Measurements from ENCODE around the gene SRM. TPM values are rescaled to one million over a fixed set of nuclear protein-coding genes. Genes with fewer than 3 reads are reported as not detected.

Gene SRM
- total RNA-seq, 1 experiment from 2014 or later, result 150 TPM

DNA sequence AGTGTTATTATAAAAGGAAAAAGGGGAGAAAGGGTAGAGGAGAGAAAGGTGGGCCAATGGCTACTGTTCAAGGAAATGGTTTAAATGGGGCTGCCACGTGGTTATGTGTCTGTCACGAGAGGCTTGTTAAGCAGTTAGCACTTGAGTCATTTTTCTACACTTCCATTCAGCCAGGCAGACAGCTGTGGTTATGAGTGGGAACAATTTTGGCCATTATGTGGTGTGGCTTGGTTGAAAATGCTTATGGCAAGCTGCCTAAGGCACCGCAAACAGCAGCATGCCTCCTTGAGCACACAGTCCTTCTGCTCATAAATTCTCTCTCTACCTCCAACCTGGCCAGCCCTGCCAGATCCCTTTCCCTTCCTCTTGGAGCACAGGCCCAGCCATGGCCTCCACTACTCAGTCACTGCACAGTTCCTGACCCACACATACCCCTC is 3.2 kb upstream of the SRM start (continued):
- TF ChIP-seq YY1 (IDR thresholded peaks at IDR 0.05; ENCODE audit: extremely low read depth, insufficient replicate concordance, low read depth, low read length), result no peak
- TF ChIP-seq CTCF (IDR thresholded peaks at IDR 0.05 in 2 of 3, conservative IDR thresholded peaks at IDR 0.05 in 1 of 3; ENCODE audit: borderline replicate concordance in 1 of 3, insufficient read depth in 1 of 3, low read depth in 2 of 3, low read length in 2 of 3), result no peak
- no peak for TF ChIP-seq RAD21 (IDR thresholded peaks at IDR 0.05; ENCODE audit: low read depth)
- no peak for TF ChIP-seq EGR1 (IDR thresholded peaks at IDR 0.05; ENCODE audit: low read depth)
- TF ChIP-seq TCF7L2 (IDR thresholded peaks at IDR 0.05; ENCODE audit: borderline replicate concordance, extremely low read depth, insufficient read depth, insufficient read length), result no peak
- TF ChIP-seq EZH2 (IDR thresholded peaks at IDR 0.05), result no peak

GRCh38 chr1:11061652-11062365 is 2.0 kb upstream of the SRM start:
- POLR2A ChIA-PET, result no interaction called here
- no peak overlapping the region for H3K4me2 ChIP-seq (ENCODE audit: low read length)

More at GRCh38 chr1:11061652-11062365, 2.0 kb upstream of the SRM start:
- TF ChIP-seq ZFX (IDR thresholded peaks at IDR 0.05) (no peak), YY1 (IDR thresholded peaks at IDR 0.05; ENCODE audit: extremely low read depth, insufficient replicate concordance, low read depth, low read length) (no peak), ZNF274 (IDR thresholded peaks at IDR 0.05; ENCODE audit: low read depth, low read length) (no peak), JUND (IDR thresholded peaks at IDR 0.05) (no peak), CBX3 (IDR thresholded peaks at IDR 0.05; ENCODE audit: low read depth) (no peak), SIN3A (IDR thresholded peaks at IDR 0.05; ENCODE audit: low read depth) (no peak), EZH2 (IDR thresholded peaks at IDR 0.05) (no peak), FOSL1 (IDR thresholded peaks at IDR 0.05; ENCODE audit: low read depth) (no peak), POLR2A (IDR thresholded peaks at IDR 0.05; ENCODE audit: borderline replicate concordance, extremely low read depth, insufficient read depth, insufficient read length) (no peak)
- TF ChIP-seq, protein P1, sequence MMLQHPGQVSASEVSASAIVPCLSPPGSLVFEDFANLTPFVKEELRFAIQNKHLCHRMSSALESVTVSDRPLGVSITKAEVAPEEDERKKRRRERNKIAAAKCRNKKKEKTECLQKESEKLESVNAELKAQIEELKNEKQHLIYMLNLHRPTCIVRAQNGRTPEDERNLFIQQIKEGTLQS (IDR thresholded peaks at IDR 0.05), result no peak
- Histone ChIP-seq H3K9ac (ENCODE audit: low read length) (no peak overlapping the region), H3K4me1 (ENCODE audit: control insufficient read depth in 1 of 2, insufficient read depth in 2 of 2, low read length in 2 of 2) (peaks cover 6 to 25% of the 10 kb centered on the region in 2 experiments; a peak in 3 of 4 replicates), H3K9me3 (ENCODE audit: control insufficient read depth in 1 of 2, insufficient read depth in 1 of 2, low read depth in 1 of 2, low read length in 2 of 2) (no peaks in the 10 kb centered on the region), H3K79me2 (ENCODE audit: insufficient read depth, low read length) (peaks cover 37% of the 10 kb centered on the region), H2AFZ (ENCODE audit: low read depth, low read length, poor library complexity, severe bottlenecking) (no peak overlapping the region), H3K9me2 (ENCODE audit: insufficient read depth) (no peaks in the 10 kb centered on the region), H3K4me3 (replicated peaks in 1 of 2; ENCODE audit: low read depth in 1 of 2, low read length in 2 of 2) (no peak overlapping the region), H4K20me1 (ENCODE audit: insufficient read depth) (no peaks in the 10 kb centered on the region), H3K27me3 (ENCODE audit: insufficient read depth, low read length) (no peaks in the 10 kb centered on the region), H3K27ac (ENCODE audit: low read depth, low read length) (peak overlapping the region; percentile 23; the same call in 1 of the 2 replicates), H3K36me3 (ENCODE audit: control insufficient read depth in 1 of 2, insufficient read depth in 2 of 2, low read length in 2 of 2) (peaks cover 17 to 27% of the 10 kb centered on the region in 2 experiments; a peak in 2 of 4 replicates)
- BruUV-seq (replicated peaks), result no TSS peak
- ATAC-seq, result no peak
- no peak for DNase-seq (ENCODE audit: low read depth, low spot score)
- intact Hi-C loops (cut with micrococcal nuclease), result no loop called here
- RAD21 ChIA-PET (ENCODE audit: low non-redundant PET in 1 of 2, low total read pairs in 2 of 2, uncharacterized antibody in 2 of 2, unreplicated experiment in 2 of 2), result interaction anchor here in 1 of 2 experiments (0.6 kb wide), 1 partner anchor 87 kb away, joined by 3 read pairs; no protein-coding TSS in a partner anchor
- CTCF ChIA-PET, result interaction anchor here (1.5 to 1.8 kb wide), 2 partner anchors 24 to 584 kb away, joined by 3 to 6 read pairs; no protein-coding TSS in a partner anchor

Measured in HCT116 (cell line).